Esophagus (tissue), 2 donors: ENCODE data around the gene ACTN1. TPM values are rescaled to one million over a fixed set of nuclear protein-coding genes. Genes with fewer than 3 reads are reported as not detected.

Experiments
- H3K27ac ChIP-seq, 2 donors: one replicate each; pipeline ENCODE4 v1.5.1; 2013; ENCODE audit warnings: low read depth in 2 of 2, mild to moderate bottlenecking in 2 of 2, inconsistent platforms in 1 of 2, low read length in 1 of 2, moderate library complexity in 1 of 2
- H3K27me3 ChIP-seq, 2 donors: one replicate each; pipeline ENCODE4 v1.6.1; 2013; ENCODE audit warnings: low read length in 2 of 2, control low read depth in 1 of 2, mild to moderate bottlenecking in 1 of 2; ENCODE audit not compliant: insufficient read depth in 2 of 2, control insufficient read depth in 1 of 2
- H3K36me3 ChIP-seq, 2 donors: one replicate each; pipeline ENCODE4 v1.6.1; 2013; ENCODE audit warnings: low read length in 1 of 2; ENCODE audit not compliant: control insufficient read depth in 2 of 2, insufficient read depth in 2 of 2
- H3K4me1 ChIP-seq, 2 donors: one replicate each; pipeline ENCODE4 v1.6.1; 2013; ENCODE audit warnings: low read length in 1 of 2; ENCODE audit not compliant: control insufficient read depth in 2 of 2, insufficient read depth in 2 of 2
- H3K4me3 ChIP-seq, 2 donors: one replicate each; pipeline ENCODE4 v1.5.1; 2013; ENCODE audit warnings: low read length in 2 of 2, mild to moderate bottlenecking in 2 of 2, low read depth in 1 of 2, moderate library complexity in 1 of 2
- H3K9me3 ChIP-seq, 2 donors: one replicate each; pipeline ENCODE4 v1.6.1; 2013; ENCODE audit warnings: mild to moderate bottlenecking in 2 of 2, low read depth in 1 of 2, low read length in 1 of 2, moderate library complexity in 1 of 2; ENCODE audit not compliant: control insufficient read depth in 2 of 2, insufficient read depth in 1 of 2
- WGBS, 2 donors: extraction: QIAGEN DNeasy Blood & Tissue Kit; methylation state at CpG; one replicate each; pipeline ENCODE4 v1.1.7; 2013; 5-methylcytosine and 5-hydroxymethylcytosine counted together
- polyA plus RNA-seq, 2 donors: library from polyadenylated mRNA; stranded (reverse); fragments of 200-250 nt; gene quantifications; one replicate each; pipeline ENCODE4 v1.2.3, GENCODE V29; 2013
- donor health status: healthy with polysubstance abuse.
- donor health status: Bipolar disorder and iron deficiency.

The ACTN1 gene
- polyA plus RNA-seq, 2 donors, result 37.4 to 98.2 TPM

- Histone ChIP-seq H3K4me1 (peaks cover 4 to 10% of the 10 kb centered on the region in 2 donors), H3K27me3 (no peaks in the 10 kb centered on the region), H3K36me3 (peaks cover 5 to 39% of the 10 kb centered on the region in 2 donors), H3K27ac (peak overlapping the region in 1 of 2 donors; percentile 70), H3K4me3 (no peak overlapping the region), H3K9me3 (peaks cover 0 to 4% of the 10 kb centered on the region in 2 donors)
- 86 to 88% methylated on average over 1 of the region's 1 CpG for WGBS, 2 donors
Observed at GRCh38 chr14:68899033-68899603, 80.0 kb downstream of the ACTN1 start.

- Histone ChIP-seq H3K9me3 (peaks cover 0 to 4% of the 10 kb centered on the region in 2 donors), H3K4me1 (peaks cover 4 to 10% of the 10 kb centered on the region in 2 donors), H3K36me3 (peaks cover 3 to 36% of the 10 kb centered on the region in 2 donors), H3K27me3 (no peaks in the 10 kb centered on the region), H3K27ac (peak overlapping the region in 1 of 2 donors; percentile 70), H3K4me3 (no peak overlapping the region)
- WGBS, 2 donors, result 70 to 73% methylated on average over 13 of the region's 13 CpGs
Observed at GRCh38 chr14:68898248-68899032, 80.7 kb downstream of the ACTN1 start.

DNA sequence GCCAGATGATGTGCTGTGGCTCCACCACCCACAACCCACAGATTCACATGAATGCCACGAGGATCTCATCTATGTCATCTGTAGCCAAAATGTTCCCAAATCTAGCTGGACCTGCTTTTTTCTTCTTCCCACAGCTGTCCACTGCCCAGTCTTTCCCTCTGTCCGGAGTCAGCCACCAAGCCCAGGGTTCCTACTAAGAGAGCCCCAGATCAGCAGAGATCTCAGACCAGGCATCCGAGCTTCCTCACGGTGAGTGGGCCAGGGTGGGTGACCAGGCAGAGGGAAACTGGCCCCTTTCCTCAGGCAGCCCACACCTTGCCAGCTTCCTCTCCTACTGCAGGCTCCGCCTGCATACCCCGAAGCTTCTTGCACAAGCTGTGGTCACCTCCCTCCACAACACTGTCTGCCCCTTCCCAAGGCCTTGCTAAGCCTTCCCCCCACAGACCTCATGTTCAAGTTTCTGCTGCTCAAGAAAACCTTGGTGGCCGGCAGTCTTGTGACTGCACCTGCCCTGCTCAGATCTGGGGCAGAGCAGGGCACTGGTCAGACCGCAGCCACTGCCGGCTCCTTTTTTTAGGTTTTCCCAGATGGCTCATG lies 81.4 kb downstream of the ACTN1 start:
- peaks cover 4 to 42% of the 10 kb centered on the region in 2 donors for H3K36me3 ChIP-seq

DNA sequence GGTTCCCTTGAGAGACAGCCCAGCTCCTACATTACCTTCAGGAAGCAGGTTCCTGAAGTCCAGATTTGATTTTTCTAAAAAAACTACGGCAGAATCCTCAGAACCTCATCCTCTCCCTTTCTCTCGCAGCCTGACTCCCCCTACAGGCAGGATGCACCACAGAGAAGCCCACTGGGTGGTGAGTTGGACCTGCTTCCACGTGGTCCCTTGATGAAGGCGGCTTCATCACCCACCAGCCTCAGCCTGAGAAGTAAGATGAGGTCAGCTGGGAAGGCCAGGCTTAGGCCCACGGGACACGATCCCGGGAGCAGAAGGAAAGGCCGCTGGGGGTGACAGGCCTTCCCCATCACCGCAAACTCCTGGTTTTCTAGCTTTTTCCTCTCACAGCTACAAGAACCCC lies 83.0 kb downstream of the ACTN1 start:
- H3K27ac ChIP-seq, result peak overlapping the region in 1 of 2 donors; percentile 78
- H3K36me3 ChIP-seq, result peaks cover 7 to 39% of the 10 kb centered on the region in 2 donors

More for the DNA sequence above, 81.4 kb downstream of the ACTN1 start:
- no peaks in the 10 kb centered on the region for H3K27me3 ChIP-seq
- no peak overlapping the region for H3K4me3 ChIP-seq
- H3K9me3 ChIP-seq, result peaks cover 0 to 4% of the 10 kb centered on the region in 2 donors
- WGBS, 2 donors, result 75 to 76% methylated on average over 9 of the region's 9 CpGs
- H3K27ac ChIP-seq, result peak overlapping the region in 1 of 2 donors; percentile 47
- H3K4me1 ChIP-seq, result peaks cover 4 to 10% of the 10 kb centered on the region in 2 donors

DNA sequence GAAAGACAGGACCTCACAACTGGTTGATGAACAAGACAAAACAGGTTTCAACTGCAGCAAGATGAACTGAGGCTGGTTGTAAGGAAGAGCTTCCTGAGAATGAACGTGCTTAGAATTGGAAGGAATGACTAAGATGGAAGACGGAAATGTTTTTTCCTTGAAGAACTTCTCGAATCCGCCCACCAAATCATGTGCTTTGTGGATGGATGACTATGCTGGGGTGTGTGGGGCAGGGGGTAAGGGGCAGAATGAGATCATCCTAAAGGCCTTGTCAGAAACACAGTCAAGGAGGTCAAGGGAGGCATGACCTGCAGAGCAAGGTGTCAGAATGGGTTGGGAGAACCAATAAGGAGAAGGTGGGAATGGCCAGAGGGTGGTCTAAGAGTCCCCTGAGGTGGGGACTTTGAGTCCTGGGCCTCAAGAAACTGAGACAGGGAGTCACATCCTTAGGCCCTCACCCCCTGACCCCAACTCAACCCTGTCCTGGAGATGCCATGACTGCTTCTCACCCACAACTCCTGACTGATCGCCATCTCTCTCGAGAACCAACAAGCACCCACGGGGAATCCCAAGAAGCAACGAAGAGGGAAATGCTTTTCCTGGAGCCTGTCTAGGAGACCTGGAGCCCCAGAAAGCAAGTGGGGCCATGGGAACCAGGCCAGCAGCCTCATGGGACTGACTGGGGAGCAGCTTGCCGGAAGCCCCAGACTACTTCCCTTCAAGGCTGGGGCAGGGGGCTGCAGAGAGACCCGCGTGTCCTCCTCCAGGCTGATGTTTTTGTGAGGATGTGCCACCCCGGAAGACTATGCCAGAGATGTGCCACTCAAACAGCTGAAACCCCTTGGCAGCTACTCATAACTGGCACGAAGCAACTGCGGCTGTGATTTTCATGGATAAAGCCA lies 84.0 kb downstream of the ACTN1 start:
- no peak overlapping the region for H3K4me3 ChIP-seq
- 80 to 82% methylated on average over 14 of the region's 14 CpGs for WGBS, 2 donors
- no peaks in the 10 kb centered on the region for H3K27me3 ChIP-seq
- peaks cover 4 to 10% of the 10 kb centered on the region in 2 donors for H3K4me1 ChIP-seq
- peaks cover 0 to 4% of the 10 kb centered on the region in 2 donors for H3K9me3 ChIP-seq
- H3K36me3 ChIP-seq, result peaks cover 13 to 39% of the 10 kb centered on the region in 2 donors
- peak overlapping the region in 1 of 2 donors; percentile 78 for H3K27ac ChIP-seq

More for the DNA sequence above, 83.0 kb downstream of the ACTN1 start:
- Histone ChIP-seq H3K4me1 (peaks cover 4 to 10% of the 10 kb centered on the region in 2 donors), H3K27me3 (no peaks in the 10 kb centered on the region), H3K4me3 (no peak overlapping the region), H3K9me3 (peaks cover 0 to 4% of the 10 kb centered on the region in 2 donors)
- WGBS, 2 donors, result 91 to 92% methylated on average over 9 of the region's 9 CpGs

GRCh38 chr14:68894123-68894522 lies 85.0 kb downstream of the ACTN1 start:
- peak overlapping the region in 1 of 2 donors; percentile 62 for H3K27ac ChIP-seq
- no peaks in the 10 kb centered on the region for H3K27me3 ChIP-seq
- 76 to 77% methylated on average over 6 of the region's 6 CpGs for WGBS, 2 donors
- no peak overlapping the region for H3K4me3 ChIP-seq
- peaks cover 12 to 36% of the 10 kb centered on the region in 2 donors for H3K36me3 ChIP-seq
- H3K9me3 ChIP-seq, result peaks cover 0 to 3% of the 10 kb centered on the region in 2 donors
- H3K4me1 ChIP-seq, result peaks cover 0 to 6% of the 10 kb centered on the region in 2 donors

- no peaks in the 10 kb centered on the region for H3K27me3 ChIP-seq
- peaks cover 15 to 35% of the 10 kb centered on the region in 2 donors for H3K36me3 ChIP-seq
- H3K27ac ChIP-seq, result peak overlapping the region in 1 of 2 donors; percentile 59
- H3K4me1 ChIP-seq, result peaks cover 0 to 2% of the 10 kb centered on the region in 2 donors
- no peaks in the 10 kb centered on the region for H3K9me3 ChIP-seq
- no peak overlapping the region for H3K4me3 ChIP-seq
- WGBS, 2 donors, result 72 to 82% methylated on average over 8 of the region's 8 CpGs
Observed at GRCh38 chr14:68893566-68893965, 85.5 kb downstream of the ACTN1 start.

DNA sequence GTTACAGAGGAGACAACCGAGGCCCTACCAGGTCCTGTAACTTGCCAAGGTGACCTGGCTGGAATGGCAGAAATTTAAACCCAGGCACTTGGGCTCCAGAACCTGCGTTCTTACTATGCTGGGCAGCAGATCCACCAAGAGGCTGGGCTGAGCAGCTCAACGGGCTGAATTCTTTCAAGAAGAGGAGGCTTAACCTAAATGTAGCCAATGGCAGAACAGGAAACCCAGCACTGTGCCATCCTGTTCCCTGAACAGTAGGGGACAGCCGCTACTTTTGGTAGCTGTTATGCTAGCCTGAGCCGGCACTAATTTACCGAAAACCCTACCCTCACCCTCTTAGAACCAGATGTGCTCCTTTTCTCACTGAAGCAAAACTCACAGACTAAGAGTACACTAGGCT lies 86.1 kb downstream of the ACTN1 start:
- peak overlapping the region in 1 of 2 donors; percentile 13 for H3K27ac ChIP-seq
- no peak overlapping the region for H3K4me3 ChIP-seq
- H3K4me1 ChIP-seq, result peaks cover 0 to 2% of the 10 kb centered on the region in 2 donors
- no peaks in the 10 kb centered on the region for H3K9me3 ChIP-seq
- H3K27me3 ChIP-seq, result no peaks in the 10 kb centered on the region
- WGBS, 2 donors, result 86% methylated on average over 6 of the region's 6 CpGs
- H3K36me3 ChIP-seq, result peaks cover 19 to 41% of the 10 kb centered on the region in 2 donors
